Stomach (tissue), 9 donors: ENCODE results near the gene VIL1. TPM values are rescaled to one million over a fixed set of nuclear protein-coding genes. Genes with fewer than 3 reads are reported as not detected.

ENCODE experiments used
- DNase-seq, 2 donors: peaks; one replicate each; pipeline versions ENCODE4 v3.0.0 to v3.0.0-alpha.2; 2013 to 2019
- H3K27ac ChIP-seq, 5 donors: fragments of 200-600 bp in 4 of 5; sonication (generic) in 4 of 5; one replicate each; pipeline ENCODE4 v1.5.1; 2013 to 2019; ENCODE audit warnings: mild to moderate bottlenecking in 1 of 5, moderate library complexity in 1 of 5
- H3K27me3 ChIP-seq, 3 donors: fragments of 200-600 bp; sonication (generic); one replicate each; pipeline ENCODE4 v1.5.1; 2017 to 2019; ENCODE audit warnings: mixed run types in 1 of 3
- H3K36me3 ChIP-seq, 4 donors: fragments of 200-600 bp; sonication (generic); 1 replicate in 3 of 4; 2 replicates in 1 of 4; pipeline ENCODE4 v1.5.1; 2016 to 2019
- H3K4me1 ChIP-seq, 4 donors: fragments of 200-600 bp; sonication (generic); one replicate each; pipeline ENCODE4 v1.5.1; 2016 to 2019
- H3K4me3 ChIP-seq, 4 donors: fragments of 200-600 bp; sonication (generic) in 3 of 4; one replicate each; pipeline ENCODE4 v1.5.1; 2016 to 2019; ENCODE audit warnings: mild to moderate bottlenecking in 1 of 4
- H3K9me3 ChIP-seq, 4 donors: fragments of 200-600 bp; sonication (generic); one replicate each; pipeline ENCODE4 v1.5.1; 2016 to 2019
- CTCF ChIP-seq, 7 experiments: fragments of 450-650 bp in 4 of 7; fragments of 200-600 bp in 3 of 7; sonication (generic) in 3 of 7; IDR thresholded peaks; one replicate each; pipeline ENCODE4 v1.5.1; 2016 to 2019; ENCODE audit warnings: antibody characterized with exemption in 7 of 7, control low read depth in 2 of 7, mild to moderate bottlenecking in 1 of 7
- EP300 ChIP-seq: sonication (generic); formaldehyde crosslinking; IDR thresholded peaks from one replicate; pipeline ENCODE4 v1.6.1; 2017; ENCODE audit warnings: antibody characterized with exemption
- POLR2A ChIP-seq, 4 donors: fragments of 450-650 bp; IDR thresholded peaks; one replicate each; pipeline ENCODE4 v1.6.1; 2016; ENCODE audit warnings: antibody characterized with exemption in 4 of 4, control low read depth in 2 of 4, mild to moderate bottlenecking in 1 of 4, moderate library complexity in 1 of 4
- POLR2AphosphoS5 ChIP-seq, 3 donors: sonication (generic); formaldehyde crosslinking; IDR thresholded peaks; one replicate each; pipeline ENCODE4 v1.6.1; 2016; ENCODE audit warnings: antibody characterized with exemption in 3 of 3
- WGBS, 5 donors: extraction: QIAGEN DNeasy Blood & Tissue Kit in 3 of 5; methylation state at CpG; one replicate each; pipeline versions ENCODE4 v1.1.5 to v1.1.7; 2013 to 2018; 5-methylcytosine and 5-hydroxymethylcytosine counted together
- intact Hi-C: fragments of 100-400 bp; cut with DNase I; formaldehyde crosslinking; loops from one replicate; pipeline ENCODE4 v1.15.1; 2023; ENCODE audit warnings: low total_unique reads
- polyA plus RNA-seq, 3 donors: library from polyadenylated mRNA; stranded (reverse); fragments of 200-250 nt; gene quantifications; one replicate each; pipeline ENCODE4 v1.2.3, GENCODE V29; 2013
- total RNA-seq, 5 donors: library from RNA; depleted of rRNA; stranded (reverse); fragments of >200 nt; gene quantifications; one replicate each; pipeline versions ENCODE4 v1.1.0 to v1.2.3, GENCODE V29; 2014 to 2016
- donor health status: healthy with polysubstance abuse.
- donor health status: Bipolar disorder and iron deficiency.
- donor health status: healthy.

VIL1 gene
- total and polyA plus RNA-seq, 8 donors: 0.38 to 120 (median 1.8) TPM; not detected in 1

GRCh38 chr2:218422403-218423086 lies 3.6 kb downstream of the VIL1 start:
- Histone ChIP-seq H3K27ac (no peak overlapping the region), H3K36me3 (no peaks in the 10 kb centered on the region), H3K4me1 (peaks cover 0 to 9% (median 3%) of the 10 kb centered on the region in 4 donors), H3K4me3 (no peak overlapping the region), H3K9me3 (no peaks in the 10 kb centered on the region), H3K27me3 (no peaks in the 10 kb centered on the region)
- WGBS, 5 donors: 74 to 82% (median 77%) methylated on average over 9 of the region's 9 CpGs
- DNase-seq: no peak
- intact Hi-C loops: no loop called here
- no peak for TF ChIP-seq EP300
- TF ChIP-seq POLR2A (IDR thresholded peaks at IDR 0.05): no peak
- TF ChIP-seq CTCF (IDR thresholded peaks at IDR 0.05): no peak
- TF ChIP-seq POLR2AphosphoS5 (IDR thresholded peaks at IDR 0.05): no peak

- no peak for TF ChIP-seq CTCF (IDR thresholded peaks at IDR 0.05)
- no peak for TF ChIP-seq POLR2AphosphoS5 (IDR thresholded peaks at IDR 0.05)
- no peak for TF ChIP-seq POLR2A (IDR thresholded peaks at IDR 0.05)
- TF ChIP-seq EP300: no peak
- Histone ChIP-seq H3K4me1 (peaks cover 0 to 7% (median 2%) of the 10 kb centered on the region in 4 donors), H3K4me3 (no peak overlapping the region), H3K36me3 (no peaks in the 10 kb centered on the region), H3K27me3 (no peaks in the 10 kb centered on the region), H3K27ac (no peak overlapping the region), H3K9me3 (no peaks in the 10 kb centered on the region)
- intact Hi-C loops: no loop called here
- 76 to 91% (median 84%) methylated on average over 7 to 9 of the region's 9 CpGs for WGBS, 5 donors
- DNase-seq: no peak
These were observed 4.7 kb downstream of the VIL1 start for GRCh38 chr2:218423584-218423983.

- no peaks in the 10 kb centered on the region for H3K4me1 ChIP-seq
These were observed 6.6 kb downstream of the VIL1 start for GRCh38 chr2:218425531-218425930.

GRCh38 chr2:218427741-218428140 lies 8.8 kb downstream of the VIL1 start:
- TF ChIP-seq EP300 (no peak), CTCF (IDR thresholded peaks at IDR 0.05) (no peak), POLR2A (IDR thresholded peaks at IDR 0.05) (no peak)

More at GRCh38 chr2:218425531-218425930, 6.6 kb downstream of the VIL1 start:
- DNase-seq: no peak
- 79 to 95% (median 84%) methylated on average over 10 of the region's 10 CpGs for WGBS, 5 donors
- TF ChIP-seq CTCF (IDR thresholded peaks at IDR 0.05): no peak
- no peak for TF ChIP-seq POLR2A (IDR thresholded peaks at IDR 0.05)
- no peak for TF ChIP-seq POLR2AphosphoS5 (IDR thresholded peaks at IDR 0.05)
- TF ChIP-seq EP300: no peak
- intact Hi-C loops: no loop called here
- H3K4me3 ChIP-seq: no peak overlapping the region
- H3K27ac ChIP-seq: no peak overlapping the region
- no peaks in the 10 kb centered on the region for H3K9me3 ChIP-seq
- no peaks in the 10 kb centered on the region for H3K27me3 ChIP-seq
- no peaks in the 10 kb centered on the region for H3K36me3 ChIP-seq

More at GRCh38 chr2:218427741-218428140, 8.8 kb downstream of the VIL1 start:
- no peaks in the 10 kb centered on the region for H3K4me1 ChIP-seq
- no peaks in the 10 kb centered on the region for H3K36me3 ChIP-seq
- H3K4me3 ChIP-seq: no peak overlapping the region
- H3K27ac ChIP-seq: no peak overlapping the region
- DNase-seq: no peak
- no peaks in the 10 kb centered on the region for H3K9me3 ChIP-seq
- intact Hi-C loops: no loop called here
- WGBS, 5 donors: 59 to 74% (median 68%) methylated on average over 10 to 11 of the region's 11 CpGs
- no peaks in the 10 kb centered on the region for H3K27me3 ChIP-seq
